Measurements from ENCODE around the gene OR51A7.

GRCh38 chr11:4887591-4887990 is 16.0 kb upstream of the OR51A7 start:
- TF ChIP-seq CTCF (optimal IDR thresholded peaks at IDR 0.05 in 1 of 3, IDR thresholded peaks at IDR 0.05 in 1 of 3, conservative IDR thresholded peaks at IDR 0.05 in 1 of 3; ENCODE audit: extremely low read depth in 1 of 3, insufficient read depth in 2 of 3, low read length in 3 of 3) (no peak), EZH2 (IDR thresholded peaks at IDR 0.05; ENCODE audit: low read length) (no peak)
